KMS-11 (cell line): Measurements from ENCODE around the gene PQBP1.
"Not testable (repeated sequence)": the region's sequence is repeated elsewhere in the genome, so short reads cannot be mapped to it uniquely, and the experiment has no call there.

Source experiments
- H2AFZ ChIP-seq: fragments of 200-600 bp; sonication (generic); 2 replicates; pipeline ENCODE4 v1.6.1; 2016; ENCODE audit warnings: antibody characterized with exemption, mixed run types, low read depth
- H3K27ac ChIP-seq: fragments of 200-600 bp; sonication (generic); 2 replicates; pipeline ENCODE4 v1.6.1; 2016; ENCODE audit warnings: mild to moderate bottlenecking, mixed run types
- H3K27me3 ChIP-seq: fragments of 200-600 bp; sonication (generic); 2 replicates; pipeline ENCODE4 v1.6.1; 2017; ENCODE audit warnings: mild to moderate bottlenecking, low read depth, mixed run types, moderate library complexity; ENCODE audit not compliant: insufficient read depth
- H3K36me3 ChIP-seq: fragments of 200-600 bp; sonication (generic); 2 replicates; pipeline ENCODE4 v1.6.1; 2017; ENCODE audit warnings: mild to moderate bottlenecking, mixed run types; ENCODE audit not compliant: insufficient read depth
- H3K4me1 ChIP-seq: fragments of 200-600 bp; sonication (generic); 2 replicates; pipeline ENCODE4 v1.6.1; 2016; ENCODE audit warnings: mild to moderate bottlenecking, low read depth, mixed run types; ENCODE audit not compliant: poor library complexity, severe bottlenecking
- H3K4me2 ChIP-seq: fragments of 200-600 bp; sonication (generic); 2 replicates; pipeline ENCODE4 v1.7.0; 2016; ENCODE audit warnings: mild to moderate bottlenecking, mixed run types
- H3K4me3 ChIP-seq: fragments of 200-600 bp; sonication (generic); IDR thresholded peaks from 2 replicates; pipeline ENCODE4 v1.6.1; 2017; ENCODE audit warnings: low read depth, low read length, mixed read lengths; ENCODE audit not compliant: insufficient read depth
- H3K79me2 ChIP-seq: fragments of 200-600 bp; sonication (generic); 2 replicates; pipeline ENCODE4 v1.6.1; 2016; ENCODE audit warnings: low read depth, mixed run types; ENCODE audit not compliant: insufficient read depth
- H3K9ac ChIP-seq: fragments of 200-600 bp; sonication (generic); 2 replicates; pipeline ENCODE4 v1.6.1; 2016; ENCODE audit warnings: mild to moderate bottlenecking, mixed run types
- H4K20me1 ChIP-seq: fragments of 200-600 bp; sonication (generic); 2 replicates; pipeline ENCODE4 v1.6.1; 2016; ENCODE audit warnings: mild to moderate bottlenecking, mixed run types; ENCODE audit not compliant: insufficient read depth
- CTCF ChIP-seq: fragments of 200-600 bp; sonication (generic); conservative IDR thresholded peaks from 2 replicates; pipeline ENCODE4 v1.6.1; 2017; ENCODE audit warnings: low read depth, mild to moderate bottlenecking, antibody characterized with exemption, low read length, moderate library complexity, mixed read lengths

Gene PQBP1

GRCh38 chrX:48897625-48898306, at the start of gene PQBP1, which contains the start of gene TIMM17B:
Gene PQBP1, plus strand, starts transcription at chrX:48897930. Its CDS starts 580 bp downstream, at chrX:48898510.
Gene TIMM17B, minus strand, starts transcription at chrX:48897768. Its CDS starts 19 bp downstream, at chrX:48897749.
- peak within 1 kb of the TSS; percentile 80 for H3K4me2 ChIP-seq
- no peak for TF ChIP-seq CTCF
- peaks cover 14% of the 10 kb centered on the region for H3K4me1 ChIP-seq
- peak within 1 kb of the TSS; percentile 41; the same call in 1 of the 2 replicates for H2AFZ ChIP-seq
- H4K20me1 ChIP-seq: no peaks in the 10 kb centered on the region
- H3K4me3 ChIP-seq: no peak within 1 kb of the TSS
- H3K36me3 ChIP-seq: no peaks in the 10 kb centered on the region
- no peaks in the 10 kb centered on the region for H3K27me3 ChIP-seq
- H3K9ac ChIP-seq: peak within 1 kb of the TSS; percentile 85
- H3K79me2 ChIP-seq: peaks cover 33% of the 10 kb centered on the region; the same call in 1 of the 2 replicates
- H3K27ac ChIP-seq: peak within 1 kb of the TSS; percentile 91

- Histone ChIP-seq H3K36me3 (no peaks in the 10 kb centered on the region), H4K20me1 (no peaks in the 10 kb centered on the region), H3K27me3 (no peaks in the 10 kb centered on the region), H3K79me2 (no peaks in the 10 kb centered on the region), H3K4me2 (no peak overlapping the region), H3K9ac (no peak overlapping the region), H2AFZ (no peak overlapping the region), H3K4me3 (no peak overlapping the region), H3K4me1 (no peaks in the 10 kb centered on the region), H3K27ac (no peak overlapping the region)
- TF ChIP-seq CTCF: no peak
Observed at GRCh38 chrX:48848847-48849246, 48.9 kb upstream of the PQBP1 start.

- TF ChIP-seq CTCF: no peak
- H3K79me2 ChIP-seq: no peaks in the 10 kb centered on the region
- no peak overlapping the region for H3K9ac ChIP-seq
- no peak overlapping the region for H3K4me2 ChIP-seq
- H3K27me3 ChIP-seq: no peaks in the 10 kb centered on the region
- no peaks in the 10 kb centered on the region for H3K36me3 ChIP-seq
- H3K4me1 ChIP-seq: no peaks in the 10 kb centered on the region
- no peak overlapping the region for H3K27ac ChIP-seq
- no peak overlapping the region for H3K4me3 ChIP-seq
- no peaks in the 10 kb centered on the region for H4K20me1 ChIP-seq
- no peak overlapping the region for H2AFZ ChIP-seq
Observed at GRCh38 chrX:48852857-48853256, 44.9 kb upstream of the PQBP1 start.

GRCh38 chrX:48853494-48853893, 44.2 kb upstream of the PQBP1 start:
- not testable (repeated sequence) for H3K4me3 ChIP-seq, H4K20me1 ChIP-seq, H3K9ac ChIP-seq, H3K4me2 ChIP-seq, H3K27ac ChIP-seq, H3K79me2 ChIP-seq, H3K27me3 ChIP-seq, H3K36me3 ChIP-seq, H2AFZ ChIP-seq, H3K4me1 ChIP-seq

GRCh38 chrX:48854121-48854804, 43.5 kb upstream of the PQBP1 start:
- H2AFZ ChIP-seq, H3K4me3 ChIP-seq, H3K36me3 ChIP-seq, H3K4me2 ChIP-seq, H3K27ac ChIP-seq, H3K27me3 ChIP-seq, H4K20me1 ChIP-seq, H3K4me1 ChIP-seq, H3K9ac ChIP-seq, H3K79me2 ChIP-seq: not testable (repeated sequence)
